ENCODE measurements around the gene NUAK2.
"Not testable (repeated sequence)": the region's sequence is repeated elsewhere in the genome, so short reads cannot be mapped to it uniquely, and the experiment has no call there.

The NUAK2 gene

GRCh38 chr1:205297546-205298177 is 23.9 kb downstream of the NUAK2 start:
- DNase-seq (ENCODE audit: low read depth) = not testable (repeated sequence)

DNA sequence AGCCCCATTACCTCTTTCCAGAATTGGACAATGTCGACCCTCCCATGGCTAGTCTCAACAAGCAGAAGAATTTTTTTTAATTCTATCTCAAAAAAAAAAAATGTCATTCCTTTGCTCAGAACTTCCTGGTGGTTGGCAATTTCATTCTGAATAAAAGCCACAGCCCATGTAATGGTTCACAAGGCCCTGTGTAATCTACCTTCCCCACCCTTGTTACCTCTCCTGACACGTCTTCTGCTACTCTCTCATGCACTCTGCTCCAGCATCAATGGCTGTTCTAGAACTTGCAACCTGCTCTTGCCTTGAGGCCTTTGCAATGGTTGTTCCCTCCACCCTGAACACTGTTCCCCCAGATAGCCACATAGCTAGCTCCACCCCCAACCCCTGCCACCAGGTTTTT is 25.4 kb downstream of the NUAK2 start:
- no peak for DNase-seq (ENCODE audit: low read depth)

GRCh38 chr1:205294934-205295333 is 26.6 kb downstream of the NUAK2 start:
- no peak for DNase-seq (ENCODE audit: low read depth)

- DNase-seq (ENCODE audit: low read depth) = no peak
Observed at GRCh38 chr1:205294175-205294917, 27.2 kb downstream of the NUAK2 start.

DNA sequence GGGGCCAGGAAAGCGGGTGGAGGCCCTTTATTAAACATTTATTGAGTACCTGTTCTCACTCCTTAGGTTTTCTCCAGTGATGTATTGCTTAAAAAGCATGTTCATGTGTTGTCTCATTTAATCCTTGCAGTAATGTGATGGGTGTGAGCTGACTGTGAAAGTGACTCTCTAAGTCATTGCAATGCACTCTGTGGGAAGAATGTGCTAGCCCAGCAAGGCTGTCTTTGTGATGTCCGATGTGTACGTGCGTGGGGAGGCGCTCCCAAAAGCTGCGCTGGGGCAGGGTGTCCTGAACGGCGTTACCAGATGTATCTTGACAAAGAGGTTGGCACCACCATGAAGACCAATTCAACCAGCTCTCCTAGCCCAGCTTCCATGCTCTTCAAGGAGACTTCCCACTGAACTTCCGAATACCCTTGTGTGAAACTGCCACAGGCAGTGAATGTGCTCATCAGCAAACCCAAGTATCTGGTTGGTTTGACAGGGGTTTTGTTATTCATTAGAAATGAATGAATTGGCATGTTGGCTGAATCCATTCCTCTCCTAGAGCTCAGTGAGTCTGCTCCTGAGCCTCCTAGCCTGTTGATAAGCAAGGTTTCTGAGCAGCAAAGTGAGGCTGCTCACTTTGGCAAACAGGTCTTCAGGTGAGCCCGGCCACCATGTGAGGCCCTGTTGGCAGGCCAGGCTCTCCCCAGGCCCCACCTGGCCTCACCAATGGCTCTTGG is 28.0 kb downstream of the NUAK2 start:
- DNase-seq (ENCODE audit: low read depth) = no peak

DNA sequence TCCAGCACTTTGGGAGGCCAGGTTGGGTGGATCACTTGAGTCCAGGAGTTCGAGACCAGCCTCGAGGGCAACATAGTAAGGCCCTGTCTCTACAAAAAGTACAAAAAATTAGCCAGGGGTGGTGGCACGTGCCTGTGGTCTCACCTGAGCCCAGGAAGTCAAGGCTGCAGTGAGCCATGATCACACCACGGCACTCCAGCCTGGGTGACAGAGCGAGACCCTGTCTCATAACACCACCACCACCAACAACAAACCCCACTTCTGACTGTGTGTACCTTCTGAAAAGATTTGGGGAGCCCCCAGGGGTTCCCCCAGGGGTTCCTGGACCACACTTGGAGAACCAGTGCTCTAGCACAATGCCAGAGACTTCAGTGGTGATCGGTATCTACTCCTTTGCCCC is 29.9 kb downstream of the NUAK2 start:
- DNase-seq (ENCODE audit: low read depth) = no peak

DNA sequence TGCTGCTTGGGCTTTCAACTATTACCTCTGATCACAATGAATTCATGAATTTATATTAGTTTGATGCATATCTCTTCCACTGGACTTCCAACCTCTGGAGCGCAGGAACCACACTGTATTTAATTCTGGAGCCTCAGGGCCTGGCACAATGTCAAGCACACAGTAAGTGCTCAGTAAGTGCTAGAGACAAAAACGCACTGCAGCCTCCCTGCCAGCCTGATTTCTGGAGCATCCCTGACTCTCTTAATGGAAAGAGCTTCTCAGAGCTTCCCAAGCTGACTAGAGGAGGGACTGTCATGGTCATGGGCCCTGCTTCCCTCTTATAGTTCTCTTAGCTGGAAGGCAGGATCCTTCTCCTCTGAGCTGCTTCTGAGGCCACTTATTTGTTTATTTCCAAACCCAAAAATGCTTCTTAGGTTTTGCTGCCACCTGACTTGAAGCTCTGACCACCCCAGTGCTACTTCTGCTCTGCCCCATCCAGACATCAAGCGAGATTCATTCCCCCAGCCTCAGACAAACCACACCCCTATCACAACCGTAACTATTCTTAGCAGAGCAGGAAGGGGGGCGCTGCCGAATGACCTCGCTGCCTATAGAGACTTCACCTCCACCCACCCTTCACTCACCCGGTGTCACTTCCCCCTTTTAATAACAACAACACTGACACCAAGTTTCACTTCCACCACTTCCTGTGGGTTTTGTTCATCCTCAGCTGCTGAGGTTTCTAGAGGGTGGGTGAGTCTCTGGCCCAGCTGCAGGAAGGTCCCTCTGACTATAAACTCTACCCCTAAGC is 33.6 kb downstream of the NUAK2 start:
- DNase-seq (ENCODE audit: low read depth) = peak; percentile 63

DNA sequence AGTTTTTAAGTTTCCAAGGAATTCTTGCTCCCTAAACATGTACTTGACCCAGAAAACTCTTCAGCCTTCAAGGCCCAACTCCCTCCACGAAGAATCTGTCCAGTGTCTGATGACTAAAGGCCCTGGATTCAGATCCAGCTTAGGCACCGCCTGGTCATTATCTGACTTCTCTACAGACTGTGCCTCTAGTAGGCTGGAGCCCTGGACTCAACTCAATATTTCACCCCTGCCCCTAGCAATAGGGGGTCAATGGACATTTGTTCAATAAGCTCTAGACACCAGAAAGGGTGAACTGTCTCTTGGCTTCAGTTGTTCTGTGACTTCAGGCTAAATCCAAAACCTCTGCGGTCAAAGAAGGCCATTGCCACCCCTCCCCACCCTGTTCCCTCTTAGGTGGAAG is 34.5 kb downstream of the NUAK2 start:
- no peak for DNase-seq (ENCODE audit: low read depth)

GRCh38 chr1:205286335-205286950 is 35.1 kb downstream of the NUAK2 start:
- DNase-seq (ENCODE audit: low read depth) = no peak

GRCh38 chr1:205285381-205286101 is 36.0 kb downstream of the NUAK2 start:
- DNase-seq (ENCODE audit: low read depth) = no peak

- DNase-seq (ENCODE audit: low read depth) = peak; percentile 87
Observed at GRCh38 chr1:205284420-205285144, 37.0 kb downstream of the NUAK2 start.

GRCh38 chr1:205283270-205284147 is 38.0 kb downstream of the NUAK2 start:
- DNase-seq (ENCODE audit: low read depth) = no peak

GRCh38 chr1:205280666-205281395 is 40.7 kb downstream of the NUAK2 start:
- not testable (repeated sequence) for DNase-seq (ENCODE audit: low read depth)

DNA sequence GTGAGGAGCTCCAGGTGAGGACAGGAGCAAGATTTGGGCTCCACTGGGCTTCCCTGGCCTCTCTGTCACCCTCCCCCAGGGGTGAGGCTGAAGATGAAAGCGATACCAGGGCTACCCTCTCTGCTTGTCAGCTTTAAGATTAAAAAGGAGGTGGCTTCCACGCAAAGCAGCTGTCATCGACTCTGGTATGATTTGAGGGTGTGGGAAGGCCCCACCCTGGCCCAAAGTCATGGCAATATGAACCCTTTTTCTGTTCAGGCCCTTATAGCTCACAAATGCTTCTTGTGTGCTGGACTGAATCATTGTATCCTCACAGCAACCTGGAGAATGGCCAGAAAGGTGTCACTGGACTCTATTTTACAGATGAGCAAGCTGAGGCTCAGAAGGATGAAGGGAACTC is 41.6 kb downstream of the NUAK2 start:
- DNase-seq (ENCODE audit: low read depth) = no peak

DNA sequence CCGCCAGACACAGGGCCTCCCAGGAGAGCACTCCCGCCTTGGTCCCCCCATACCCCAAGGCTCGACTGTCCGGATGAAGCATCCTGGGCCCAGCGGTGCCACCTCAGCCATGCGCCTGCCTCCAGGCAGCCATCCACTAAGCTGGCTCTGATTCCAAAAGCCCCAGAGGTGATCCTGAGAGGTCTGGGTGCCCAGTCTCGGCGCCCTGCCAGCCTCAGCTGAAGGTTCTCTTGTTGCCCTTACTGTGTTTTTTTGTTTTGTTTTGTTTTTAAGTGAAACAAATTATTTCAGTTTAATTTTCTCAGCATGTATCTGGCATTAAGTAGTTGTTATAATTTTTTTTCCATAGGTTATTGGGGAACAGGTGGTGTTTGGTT is 44.9 kb downstream of the NUAK2 start:
- no peak for DNase-seq (ENCODE audit: low read depth)

- DNase-seq (ENCODE audit: low read depth) = no peak
Observed at GRCh38 chr1:205275916-205276688, 45.4 kb downstream of the NUAK2 start.

GRCh38 chr1:205275133-205275532 is 46.4 kb downstream of the NUAK2 start:
- no peak for DNase-seq (ENCODE audit: low read depth)
